ENCODE measurements around the gene MEF2B. TPM values are rescaled to one million over a fixed set of nuclear protein-coding genes. Genes with fewer than 3 reads are reported as not detected.

Gene MEF2B
- total and polyA plus RNA-seq, 2 donors (not counting 1 experiment from before 2014, with no cell fraction given): 0.33 to 0.35 TPM

DNA sequence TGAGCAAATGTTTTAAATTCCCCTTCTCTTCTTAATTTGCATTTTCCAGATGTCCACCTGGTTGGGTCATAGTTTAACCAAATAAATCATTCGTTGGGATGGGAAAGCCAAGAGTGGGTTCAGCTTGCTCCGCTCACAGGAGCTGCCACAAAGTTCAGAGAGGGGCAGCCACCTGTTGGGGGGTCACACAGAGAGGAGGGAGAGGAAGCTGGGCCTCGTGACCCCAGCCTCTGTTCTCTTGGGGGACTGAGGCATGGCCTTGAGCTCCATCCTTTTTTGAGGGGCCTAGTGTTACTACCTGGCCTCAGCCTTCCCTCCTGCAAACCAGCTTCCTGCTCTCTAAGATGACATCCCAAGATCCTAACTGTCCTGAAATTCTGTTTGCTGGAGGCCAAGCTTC is 2.5 kb downstream of the MEF2B start:
- peaks cover 3% of the 10 kb centered on the region for H3K4me1 ChIP-seq (ENCODE audit: control insufficient read depth, extremely low read depth, insufficient read depth, low read length)
- DNase-seq (ENCODE audit: low read depth in 2 of 2): no peak

DNA sequence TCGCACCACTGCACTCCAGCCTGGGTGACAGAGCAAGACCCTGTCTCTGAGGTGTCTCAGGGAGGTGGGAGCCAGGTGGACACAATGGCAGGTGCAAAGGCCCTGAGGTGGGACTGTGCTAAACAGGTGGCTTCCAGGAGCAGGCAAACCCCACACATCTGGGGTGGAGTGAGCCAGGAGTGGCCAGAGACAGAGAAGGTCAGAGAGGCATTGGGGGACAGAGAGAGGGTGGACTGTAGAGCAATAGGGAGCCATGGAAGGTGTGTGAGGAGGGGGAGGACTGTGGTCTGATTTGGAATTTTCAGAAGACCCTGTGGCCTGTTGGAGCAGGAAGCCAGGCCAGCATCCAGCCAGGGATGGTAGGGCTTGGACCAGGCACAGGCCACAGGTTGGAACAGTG is 4.7 kb downstream of the MEF2B start:
- H2AFZ ChIP-seq (ENCODE audit: low read length): no peak overlapping the region
- no peaks in the 10 kb centered on the region for H3K36me3 ChIP-seq (ENCODE audit: control insufficient read depth, insufficient read depth, low read length)
- H3K9ac ChIP-seq (ENCODE audit: insufficient read depth, low read length): no peak overlapping the region
- H3K4me2 ChIP-seq (ENCODE audit: extremely low read depth, insufficient read depth, low read length): no peak overlapping the region
- H3K27me3 ChIP-seq (ENCODE audit: control insufficient read depth, insufficient read depth, low read length): no peaks in the 10 kb centered on the region
- H4K20me1 ChIP-seq (ENCODE audit: control insufficient read depth, extremely low read depth, insufficient read depth, low read length): no peaks in the 10 kb centered on the region
- TF ChIP-seq, protein P1, sequence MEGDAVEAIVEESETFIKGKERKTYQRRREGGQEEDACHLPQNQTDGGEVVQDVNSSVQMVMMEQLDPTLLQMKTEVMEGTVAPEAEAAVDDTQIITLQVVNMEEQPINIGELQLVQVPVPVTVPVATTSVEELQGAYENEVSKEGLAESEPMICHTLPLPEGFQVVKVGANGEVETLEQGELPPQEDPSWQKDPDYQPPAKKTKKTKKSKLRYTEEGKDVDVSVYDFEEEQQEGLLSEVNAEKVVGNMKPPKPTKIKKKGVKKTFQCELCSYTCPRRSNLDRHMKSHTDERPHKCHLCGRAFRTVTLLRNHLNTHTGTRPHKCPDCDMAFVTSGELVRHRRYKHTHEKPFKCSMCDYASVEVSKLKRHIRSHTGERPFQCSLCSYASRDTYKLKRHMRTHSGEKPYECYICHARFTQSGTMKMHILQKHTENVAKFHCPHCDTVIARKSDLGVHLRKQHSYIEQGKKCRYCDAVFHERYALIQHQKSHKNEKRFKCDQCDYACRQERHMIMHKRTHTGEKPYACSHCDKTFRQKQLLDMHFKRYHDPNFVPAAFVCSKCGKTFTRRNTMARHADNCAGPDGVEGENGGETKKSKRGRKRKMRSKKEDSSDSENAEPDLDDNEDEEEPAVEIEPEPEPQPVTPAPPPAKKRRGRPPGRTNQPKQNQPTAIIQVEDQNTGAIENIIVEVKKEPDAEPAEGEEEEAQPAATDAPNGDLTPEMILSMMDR (conservative IDR thresholded peaks at IDR 0.05 in 1 of 2, IDR thresholded peaks at IDR 0.05 in 1 of 2; ENCODE audit: low read depth in 1 of 2, low read length in 2 of 2): no peak
- no peak for TF ChIP-seq EZH2 (IDR thresholded peaks at IDR 0.05; ENCODE audit: low read length, missing control alignments)
- no peaks in the 10 kb centered on the region for H3K79me2 ChIP-seq (ENCODE audit: control insufficient read depth, insufficient read depth, low read length)
- H3K27ac ChIP-seq (ENCODE audit: insufficient read depth, low read length): no peak overlapping the region
- DNase-seq (ENCODE audit: low read depth in 2 of 2): no peak
- no peaks in the 10 kb centered on the region for H3K4me1 ChIP-seq (ENCODE audit: control insufficient read depth, extremely low read depth, insufficient read depth, low read length)
- no peak overlapping the region for H3K4me3 ChIP-seq (replicated peaks in 1 of 4; ENCODE audit: control extremely low read depth in 1 of 4, insufficient read depth in 1 of 4, low read depth in 3 of 4, low read length in 4 of 4)
- H3K9me3 ChIP-seq (ENCODE audit: control insufficient read depth, insufficient read depth, low read depth, low read length): no peaks in the 10 kb centered on the region

More for the DNA sequence above, 2.5 kb downstream of the MEF2B start:
- no peak for TF ChIP-seq EZH2 (IDR thresholded peaks at IDR 0.05; ENCODE audit: low read length, missing control alignments)
- TF ChIP-seq, protein P1 (conservative IDR thresholded peaks at IDR 0.05 in 1 of 2, IDR thresholded peaks at IDR 0.05 in 1 of 2; ENCODE audit: low read depth in 1 of 2, low read length in 2 of 2): no peak
- Histone ChIP-seq H2AFZ (ENCODE audit: low read length) (no peak overlapping the region), H3K4me3 (replicated peaks in 1 of 4; ENCODE audit: control extremely low read depth in 1 of 4, insufficient read depth in 1 of 4, low read depth in 3 of 4, low read length in 4 of 4) (no peak overlapping the region), H3K79me2 (ENCODE audit: control insufficient read depth, insufficient read depth, low read length) (no peaks in the 10 kb centered on the region), H3K9ac (ENCODE audit: insufficient read depth, low read length) (no peak overlapping the region), H3K27me3 (ENCODE audit: control insufficient read depth, insufficient read depth, low read length) (no peaks in the 10 kb centered on the region), H3K4me2 (ENCODE audit: extremely low read depth, insufficient read depth, low read length) (no peak overlapping the region), H3K27ac (ENCODE audit: insufficient read depth, low read length) (no peak overlapping the region), H3K36me3 (ENCODE audit: control insufficient read depth, insufficient read depth, low read length) (no peaks in the 10 kb centered on the region), H4K20me1 (ENCODE audit: control insufficient read depth, extremely low read depth, insufficient read depth, low read length) (no peaks in the 10 kb centered on the region), H3K9me3 (ENCODE audit: control insufficient read depth, insufficient read depth, low read depth, low read length) (no peaks in the 10 kb centered on the region)

DNA sequence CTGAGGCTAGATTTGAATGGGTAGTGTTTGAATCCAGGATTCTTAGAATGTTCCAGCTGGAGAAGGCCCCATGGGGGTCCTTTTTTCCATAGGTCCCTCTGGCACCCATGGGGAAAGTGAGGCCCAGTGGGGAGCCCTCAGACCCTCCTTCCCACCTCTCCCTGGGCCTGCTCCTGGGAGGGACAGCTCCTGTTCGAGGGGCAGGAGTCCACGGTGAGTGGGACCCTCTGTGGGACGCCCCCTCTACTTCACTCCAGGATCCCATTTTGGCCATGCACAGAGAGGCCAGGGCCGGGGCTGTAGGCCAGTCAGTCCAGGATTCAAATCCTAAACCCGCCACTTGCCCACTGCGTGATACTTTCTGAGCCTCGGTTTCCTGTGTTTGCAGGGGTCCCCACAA is 7.6 kb downstream of the MEF2B start:
- Histone ChIP-seq H3K79me2 (ENCODE audit: control insufficient read depth, insufficient read depth, low read length) (no peaks in the 10 kb centered on the region), H3K27me3 (ENCODE audit: control insufficient read depth, insufficient read depth, low read length) (no peaks in the 10 kb centered on the region), H4K20me1 (ENCODE audit: control insufficient read depth, extremely low read depth, insufficient read depth, low read length) (no peaks in the 10 kb centered on the region), H3K36me3 (ENCODE audit: control insufficient read depth, insufficient read depth, low read length) (no peaks in the 10 kb centered on the region), H3K4me2 (ENCODE audit: extremely low read depth, insufficient read depth, low read length) (no peak overlapping the region), H3K9ac (ENCODE audit: insufficient read depth, low read length) (no peak overlapping the region), H3K9me3 (ENCODE audit: control insufficient read depth, insufficient read depth, low read depth, low read length) (no peaks in the 10 kb centered on the region), H3K4me1 (ENCODE audit: control insufficient read depth, extremely low read depth, insufficient read depth, low read length) (no peaks in the 10 kb centered on the region), H3K4me3 (replicated peaks in 1 of 4; ENCODE audit: control extremely low read depth in 1 of 4, insufficient read depth in 1 of 4, low read depth in 3 of 4, low read length in 4 of 4) (no peak overlapping the region), H2AFZ (ENCODE audit: low read length) (no peak overlapping the region), H3K27ac (ENCODE audit: insufficient read depth, low read length) (no peak overlapping the region)
- TF ChIP-seq, protein P1 (conservative IDR thresholded peaks at IDR 0.05 in 1 of 2, IDR thresholded peaks at IDR 0.05 in 1 of 2; ENCODE audit: low read depth in 1 of 2, low read length in 2 of 2): no peak
- no peak for TF ChIP-seq EZH2 (IDR thresholded peaks at IDR 0.05; ENCODE audit: low read length, missing control alignments)
- no peak for DNase-seq (ENCODE audit: low read depth in 2 of 2)
